Activated CD8-positive, alpha-beta memory T cell treated with anti-CD3 and anti-CD28 coated beads, Interleukin-2, amount 50 U/mL, for 48 hours (primary cell): ENCODE data around the gene ABI3.
A peak's percentile ranks its signal among the peaks of the same experiment; 100 is the strongest.
"Not testable (repeated sequence)": the region's sequence is repeated elsewhere in the genome, so short reads cannot be mapped to it uniquely, and the experiment has no call there.

Experiments
- DNase-seq: peaks from one replicate; pipeline ENCODE4 v3.0.0-alpha.2; 2020

ABI3 gene

DNA sequence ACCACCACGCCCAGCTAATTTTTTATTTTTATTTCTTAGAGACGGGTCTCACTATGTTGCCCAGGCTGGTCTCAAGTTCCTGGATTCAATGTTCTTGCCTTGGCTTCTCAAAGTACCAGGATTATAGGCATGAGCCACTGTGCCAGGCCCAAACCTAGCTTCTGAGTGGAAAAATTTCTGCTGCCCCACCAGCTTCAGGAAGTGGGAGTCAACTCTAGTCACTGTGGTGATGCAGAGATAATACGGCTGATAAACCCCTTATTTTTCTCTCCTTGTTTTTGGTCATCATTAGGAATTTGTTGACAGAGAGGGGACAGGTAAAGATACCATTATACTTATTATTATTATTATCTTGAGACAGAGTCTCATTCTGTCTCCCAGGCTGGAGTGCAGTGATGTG is 47.9 kb downstream of the ABI3 start:
- no peak for DNase-seq

DNA sequence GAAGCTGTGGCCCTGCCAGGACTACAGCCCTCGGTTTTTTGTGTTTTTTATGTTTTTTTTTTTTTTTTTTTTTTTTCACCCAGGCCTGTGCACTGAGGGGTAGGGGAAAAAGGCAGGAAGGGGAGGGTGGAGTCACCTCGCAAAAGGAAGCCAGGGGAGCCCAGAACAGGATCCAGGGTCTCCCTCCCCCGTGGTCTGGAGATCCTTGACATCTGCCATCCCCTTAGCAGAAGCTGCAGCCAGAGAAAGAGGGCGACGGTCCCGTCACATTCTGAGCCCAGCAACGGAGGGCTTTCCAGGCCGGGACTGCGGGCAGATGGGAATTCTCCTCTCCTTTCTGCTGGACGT is 49.1 kb downstream of the ABI3 start:
- DNase-seq, result no peak

DNA sequence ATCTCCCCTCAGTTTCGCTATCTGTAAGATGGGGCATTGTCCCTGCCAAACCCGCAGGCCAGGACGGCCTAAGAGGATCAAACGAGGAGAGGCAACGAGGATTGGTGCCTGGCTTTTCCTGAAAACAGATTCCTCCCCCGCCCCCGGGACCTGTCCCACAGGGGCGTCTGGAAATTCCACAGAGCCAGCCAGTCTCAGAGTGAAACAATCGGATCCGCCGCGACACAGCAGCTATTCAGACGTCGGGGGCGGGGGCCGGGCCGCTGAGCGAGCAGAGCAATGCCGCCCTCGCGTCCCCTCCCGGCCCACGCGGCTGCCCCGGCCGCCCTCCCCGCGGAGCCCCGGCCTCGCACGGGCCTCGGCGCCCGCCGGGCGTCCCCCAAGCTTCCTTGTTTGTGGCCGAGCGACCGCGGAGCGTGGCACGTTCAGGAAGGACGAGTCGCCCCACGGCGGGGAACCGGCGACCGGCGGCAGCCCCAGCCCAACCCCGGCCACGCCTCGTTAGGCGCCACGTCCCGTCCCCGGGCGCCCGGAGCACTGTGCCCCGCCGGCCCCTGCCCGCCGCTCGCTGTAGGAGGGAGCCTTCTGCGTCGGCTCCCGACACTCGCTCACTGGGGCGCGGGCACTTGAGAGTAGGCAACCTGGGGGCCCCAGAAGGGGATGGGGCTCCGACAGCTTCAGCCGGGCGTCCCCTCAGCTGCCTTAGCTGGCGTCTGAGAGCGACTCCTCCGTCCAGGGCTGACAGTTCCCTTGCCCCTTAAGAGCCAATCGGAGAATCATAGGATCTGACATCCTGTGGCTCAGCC is 49.7 kb downstream of the ABI3 start:
- peak; percentile 78 for DNase-seq

DNA sequence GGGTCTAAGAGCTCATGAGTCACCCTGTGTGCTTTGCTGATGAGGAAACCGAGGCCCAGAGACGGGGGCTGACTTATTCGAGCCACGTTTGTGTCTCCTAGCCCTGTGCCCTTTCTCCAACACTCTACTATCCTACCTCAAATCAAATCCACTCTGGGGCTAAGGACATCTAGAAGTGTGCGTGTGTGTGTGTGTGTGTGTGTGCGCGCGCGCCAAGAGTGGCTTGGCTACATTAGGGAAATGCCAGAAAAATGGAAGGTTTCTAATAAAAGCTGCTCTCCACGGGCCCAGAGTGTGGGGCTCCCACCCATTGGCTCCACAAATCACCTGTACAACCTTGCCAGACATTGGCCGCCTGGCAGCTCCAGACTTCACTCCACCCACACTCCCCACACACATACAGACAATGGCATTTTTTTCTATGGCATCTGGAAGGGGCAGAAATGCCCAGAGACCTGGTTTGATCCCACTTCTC is 50.3 kb downstream of the ABI3 start:
- no peak for DNase-seq

DNA sequence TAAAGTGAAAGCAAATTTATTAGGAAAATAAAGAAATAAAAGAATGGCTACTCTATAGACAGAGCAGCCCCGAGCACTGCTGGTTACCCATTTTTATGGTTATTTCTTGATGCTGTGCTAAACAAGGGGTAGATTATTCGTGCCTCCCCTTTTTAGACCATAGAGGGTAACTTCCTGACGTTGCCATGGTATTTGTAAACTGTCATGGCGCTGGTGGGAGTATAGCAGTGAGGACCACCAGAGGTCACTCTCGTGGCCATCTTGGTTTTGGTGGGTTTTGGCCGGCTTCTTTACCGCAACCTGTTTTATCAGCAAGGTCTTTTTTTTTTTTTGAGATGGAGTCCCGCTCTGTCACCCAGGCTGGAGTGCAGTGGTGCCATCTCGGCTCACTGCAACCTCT is 51.0 kb downstream of the ABI3 start:
- not testable (repeated sequence) for DNase-seq

- DNase-seq, result no peak
These were observed 55.7 kb downstream of the ABI3 start for GRCh38 chr17:49266233-49266632.

GRCh38 chr17:49267912-49268311 is 57.4 kb downstream of the ABI3 start:
- no peak for DNase-seq

DNA sequence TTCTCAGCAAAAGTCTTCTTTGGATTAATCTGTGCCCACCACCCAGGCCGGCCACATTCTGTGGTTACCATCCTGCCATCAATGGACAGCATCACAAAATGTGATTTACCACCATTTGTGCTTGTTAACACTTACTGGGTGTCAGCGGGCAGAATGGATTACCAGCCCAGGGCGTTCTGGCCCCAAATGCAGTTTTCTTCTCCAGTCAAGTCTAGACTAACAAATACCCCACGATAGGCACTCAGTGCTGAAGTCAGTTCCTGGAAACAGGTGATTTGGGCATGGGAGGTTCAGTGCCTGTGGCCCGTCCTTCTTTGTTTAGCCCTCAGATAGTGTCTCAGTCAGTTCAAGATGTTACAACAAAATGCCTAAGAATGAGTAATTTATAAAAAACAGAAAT is 58.8 kb downstream of the ABI3 start:
- DNase-seq, result no peak
